B cell (primary cell): ENCODE data around the gene CDH16. TPM values are rescaled to one million over a fixed set of nuclear protein-coding genes. Genes with fewer than 3 reads are reported as not detected.

Experiments
- ATAC-seq: fragments of 200-7000 bp; cut with Tn5 transposase; one replicate; pipeline ENCODE4 v1.10.0; 2021; ENCODE audit warnings: low read depth, mild to moderate bottlenecking, moderate number of reproducible peaks, moderate library complexity
- CTCF ChIA-PET: fragments of 350-600 bp; sonication (Branson Sonifier 250); formaldehyde crosslinking; loops from one replicate; lab custom pipeline; 2021; ENCODE audit warnings: antibody characterized with exemption, inconsistent platforms; lab: Charles Lee
- POLR2A ChIA-PET: fragments of 350-600 bp; sonication (Branson Sonifier 250); formaldehyde crosslinking; loops from one replicate; lab custom pipeline; 2021; ENCODE audit warnings: antibody characterized with exemption; lab: Charles Lee
- DNase-seq: peaks from one replicate; pipeline ENCODE4 v3.0.0; 2013
- H2AFZ ChIP-seq: 2 replicates; pipeline ENCODE4 v1.6.1; 2012; ENCODE audit warnings: mild to moderate bottlenecking, low read depth, low read length; ENCODE audit not compliant: insufficient read depth, poor library complexity, severe bottlenecking
- H3K27ac ChIP-seq, 2 donors: 1 replicate in 1 of 2; 2 replicates in 1 of 2; pipeline ENCODE4 v1.5.1; 2012 to 2013; ENCODE audit warnings: low read length in 2 of 2, mild to moderate bottlenecking in 2 of 2, moderate library complexity in 1 of 2
- H3K27me3 ChIP-seq, 4 experiments: fragments of 200-600 bp in 1 of 4; sonication (generic) in 1 of 4; replicated peaks in 1 of 4; 1 replicate in 2 of 4; 2 replicates in 2 of 4; pipeline versions ENCODE4 v1.6.1 to v1.7.0; 2013 to 2016; ENCODE audit warnings: low read length in 3 of 4, mild to moderate bottlenecking in 2 of 4, mixed read lengths in 1 of 4, moderate library complexity in 1 of 4; ENCODE audit not compliant: insufficient read depth in 4 of 4, control insufficient read depth in 3 of 4; ENCODE audit errors: control extremely low read depth in 1 of 4
- H3K36me3 ChIP-seq, 2 experiments: replicated peaks in 1 of 2; 1 replicate in 1 of 2; 2 replicates in 1 of 2; pipeline versions ENCODE4 v1.6.1 to v1.7.1; 2013; ENCODE audit warnings: low read length in 1 of 2; ENCODE audit not compliant: insufficient read depth in 2 of 2, control insufficient read depth in 1 of 2; ENCODE audit errors: control extremely low read depth in 1 of 2, extremely low read depth in 1 of 2
- H3K4me1 ChIP-seq, 2 donors: fragments of 200-600 bp in 1 of 2; sonication (generic) in 1 of 2; 1 replicate in 1 of 2; 2 replicates in 1 of 2; pipeline versions ENCODE4 v1.5.1 to v1.6.1; 2013 to 2017; ENCODE audit warnings: low read length in 2 of 2; ENCODE audit not compliant: control insufficient read depth in 2 of 2, insufficient read depth in 2 of 2
- H3K4me2 ChIP-seq: replicated peaks from 2 replicates; pipeline ENCODE3; 2012; ENCODE audit warnings: mild to moderate bottlenecking, low read depth, low read length; ENCODE audit not compliant: poor library complexity, severe bottlenecking
- H3K4me3 ChIP-seq, 5 experiments: fragments of 200-600 bp in 1 of 5; sonication (generic) in 1 of 5; 1 replicate in 3 of 5; 2 replicates in 2 of 5; pipeline versions ENCODE4 v1.5.1 to v1.7.0; 2011 to 2016; ENCODE audit warnings: low read length in 4 of 5, mild to moderate bottlenecking in 4 of 5, low read depth in 2 of 5, control low read depth in 1 of 5, moderate library complexity in 1 of 5; ENCODE audit not compliant: insufficient read depth in 1 of 5; ENCODE audit errors: control extremely low read depth in 1 of 5, extremely low read depth in 1 of 5
- H3K79me2 ChIP-seq: fragments of 200-600 bp; sonication (generic); one replicate; pipeline ENCODE4 v1.6.0; 2016; ENCODE audit warnings: low read length; ENCODE audit not compliant: control insufficient read depth, insufficient read depth
- H3K9ac ChIP-seq: fragments of 200-600 bp; sonication (generic); 2 replicates; pipeline ENCODE4 v1.6.1; 2017; ENCODE audit warnings: mild to moderate bottlenecking, low read length, moderate library complexity
- H3K9me3 ChIP-seq, 3 donors: one replicate each; pipeline versions ENCODE4 v1.6.1 to v1.7.1; 2013; ENCODE audit warnings: low read length in 2 of 3; ENCODE audit not compliant: control insufficient read depth in 2 of 3, insufficient read depth in 1 of 3; ENCODE audit errors: control extremely low read depth in 1 of 3
- H4K20me1 ChIP-seq: 2 replicates; pipeline ENCODE4 v1.6.0; 2012; ENCODE audit warnings: mild to moderate bottlenecking, low read length; ENCODE audit not compliant: insufficient read depth, control insufficient read depth, poor library complexity, severe bottlenecking
- H3K27ac Mint-ChIP-seq: one replicate; pipeline ENCODE4 v1.8.0; 2021; ENCODE audit warnings: mixed read lengths
- H3K27me3 Mint-ChIP-seq: one replicate; pipeline ENCODE4 v1.8.0; 2021; ENCODE audit warnings: mixed read lengths
- H3K4me1 Mint-ChIP-seq: one replicate; pipeline ENCODE4 v1.8.0; 2021; ENCODE audit warnings: mixed read lengths
- H3K4me3 Mint-ChIP-seq: one replicate; pipeline ENCODE4 v1.8.0; 2021; ENCODE audit warnings: mixed read lengths
- H3K9me3 Mint-ChIP-seq: one replicate; pipeline ENCODE4 v1.8.0; 2022; ENCODE audit warnings: mixed read lengths; ENCODE audit not compliant: insufficient read depth
- EZH2 ChIP-seq: IDR thresholded peaks from 2 replicates; pipeline ENCODE4 v1.6.1; 2012; ENCODE audit warnings: borderline replicate concordance, low read depth, mild to moderate bottlenecking, moderate library complexity, low read length; ENCODE audit not compliant: insufficient read depth, poor library complexity, severe bottlenecking
- WGBS: methylation state at CpG from one replicate; pipeline ENCODE4 v1.1.5; 2013; ENCODE audit warnings: missing lambda C conversion rate; ENCODE audit not compliant: insufficient coverage; 5-methylcytosine and 5-hydroxymethylcytosine counted together
- intact Hi-C: fragments of 100-400 bp; cut with micrococcal nuclease; formaldehyde crosslinking; loops from one replicate; pipeline ENCODE4 v1.10.0; 2022
- polyA plus RNA-seq: library from polyadenylated mRNA; depleted of rRNA; stranded (reverse); fragments of >200 nt; gene quantifications from 2 replicates; pipeline ENCODE4 v1.2.3, GENCODE V29; 2012
- total RNA-seq, 2 donors: library from RNA; stranded (reverse); fragments of 120-200 nt in 1 of 2; gene quantifications; 1 replicate in 1 of 2; 2 replicates in 1 of 2; pipeline versions ENCODE4 v1.2.3 to v1.2.4, GENCODE V29; 2013 to 2022
- TF ChIP-seq, protein P1 (sequence below): fragments of 200-600 bp; IDR thresholded peaks from one replicate; pipeline ENCODE4 v1.8.0; 2022; ENCODE audit warnings: antibody characterized with exemption, mild to moderate bottlenecking

The CDH16 gene
- total and polyA plus RNA-seq, 2 donors (not counting 1 experiment from before 2014, with no cell fraction given), result not detected

DNA sequence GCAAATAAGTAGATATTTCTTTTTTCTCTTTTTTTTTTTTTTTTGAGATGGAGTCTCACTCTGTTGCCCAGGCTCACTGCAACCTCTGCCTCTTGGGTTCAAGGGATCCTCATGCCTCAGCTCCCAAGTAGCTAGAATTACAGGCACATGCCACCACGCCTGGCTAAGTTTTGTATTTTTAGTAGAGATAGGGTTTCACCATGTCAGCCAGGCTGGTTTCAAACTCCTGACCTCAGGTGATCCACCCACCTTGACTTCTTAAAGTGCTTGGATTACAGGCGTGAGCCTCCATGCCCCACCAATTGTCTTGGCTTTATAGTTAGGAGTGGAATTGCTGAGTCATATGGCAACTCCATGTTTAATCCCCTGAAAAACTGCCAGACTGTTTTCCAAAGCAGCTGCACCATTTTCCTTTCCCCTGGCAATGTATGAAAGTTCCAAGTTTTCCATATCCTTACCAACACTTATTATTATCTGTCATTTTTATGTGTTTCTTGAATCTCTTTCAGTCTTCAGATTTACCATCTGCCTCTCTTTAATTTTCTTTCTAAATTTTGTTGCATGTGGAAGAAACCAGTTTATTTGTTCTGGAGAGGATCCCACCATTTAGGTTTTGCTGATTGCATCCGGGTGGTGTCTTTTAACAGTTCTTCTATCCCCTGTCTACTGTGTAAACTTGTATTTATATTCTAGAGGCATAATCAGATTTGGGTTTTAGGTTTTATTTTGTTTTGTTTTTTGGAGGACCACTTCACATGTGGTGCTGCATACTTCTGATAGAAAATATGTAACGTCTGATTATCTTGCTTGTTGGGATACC lies 32.5 kb upstream of the CDH16 start:
- Histone ChIP-seq H3K36me3 (no peaks in the 10 kb centered on the region), H3K4me2 (no peak overlapping the region), H3K9ac (no peak overlapping the region), H4K20me1 (no peaks in the 10 kb centered on the region), H3K79me2 (no peaks in the 10 kb centered on the region), H3K27ac (no peak overlapping the region), H3K4me3 (no peak overlapping the region), H3K27me3 (peaks cover 0 to 39% (median 22%) of the 10 kb centered on the region in 4 experiments), H3K4me1 (peaks cover 15 to 26% of the 10 kb centered on the region in 2 donors), H2AFZ (no peak overlapping the region), H3K9me3 (peaks cover 0 to 12% (median 0%) of the 10 kb centered on the region in 3 donors)
- ChIA-PET POLR2A (no interaction called here), CTCF (interaction anchor here (1.5 to 3.3 kb wide), 2 partner anchors 11 to 204 kb away, joined by 4 to 13 read pairs; no protein-coding TSS in a partner anchor)
- Mint-ChIP-seq H3K4me3 (no peak overlapping the region), H3K9me3 (no peaks in the 10 kb centered on the region), H3K27ac (no peak overlapping the region), H3K27me3 (peaks cover 59% of the 10 kb centered on the region), H3K4me1 (peaks cover 18% of the 10 kb centered on the region)
- WGBS, result 92% methylated on average over 2 of the region's 4 CpGs
- intact Hi-C loops, result no loop called here
- ATAC-seq (no peak), DNase-seq (no peak)
- TF ChIP-seq, protein P1, sequence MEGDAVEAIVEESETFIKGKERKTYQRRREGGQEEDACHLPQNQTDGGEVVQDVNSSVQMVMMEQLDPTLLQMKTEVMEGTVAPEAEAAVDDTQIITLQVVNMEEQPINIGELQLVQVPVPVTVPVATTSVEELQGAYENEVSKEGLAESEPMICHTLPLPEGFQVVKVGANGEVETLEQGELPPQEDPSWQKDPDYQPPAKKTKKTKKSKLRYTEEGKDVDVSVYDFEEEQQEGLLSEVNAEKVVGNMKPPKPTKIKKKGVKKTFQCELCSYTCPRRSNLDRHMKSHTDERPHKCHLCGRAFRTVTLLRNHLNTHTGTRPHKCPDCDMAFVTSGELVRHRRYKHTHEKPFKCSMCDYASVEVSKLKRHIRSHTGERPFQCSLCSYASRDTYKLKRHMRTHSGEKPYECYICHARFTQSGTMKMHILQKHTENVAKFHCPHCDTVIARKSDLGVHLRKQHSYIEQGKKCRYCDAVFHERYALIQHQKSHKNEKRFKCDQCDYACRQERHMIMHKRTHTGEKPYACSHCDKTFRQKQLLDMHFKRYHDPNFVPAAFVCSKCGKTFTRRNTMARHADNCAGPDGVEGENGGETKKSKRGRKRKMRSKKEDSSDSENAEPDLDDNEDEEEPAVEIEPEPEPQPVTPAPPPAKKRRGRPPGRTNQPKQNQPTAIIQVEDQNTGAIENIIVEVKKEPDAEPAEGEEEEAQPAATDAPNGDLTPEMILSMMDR, result no peak
- no peak for TF ChIP-seq EZH2

DNA sequence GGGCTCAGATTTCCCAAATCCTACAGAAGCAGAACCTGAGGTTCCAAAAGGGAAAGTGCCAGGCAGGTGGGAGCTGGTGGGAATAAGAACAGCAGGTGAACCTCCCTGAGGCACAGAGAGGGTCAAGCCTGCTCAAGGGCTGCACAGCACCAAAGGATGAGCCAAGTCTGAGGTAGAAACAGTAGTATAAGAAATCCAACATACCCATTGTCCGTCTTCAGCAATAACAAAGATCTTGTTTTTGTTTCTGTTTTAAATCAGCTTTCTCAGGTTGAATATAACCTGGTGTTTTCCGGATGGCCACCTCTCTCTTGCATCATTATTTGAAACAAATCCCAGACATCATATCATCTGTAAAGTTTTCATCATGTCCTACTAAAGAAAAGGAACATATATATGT lies 31.8 kb upstream of the CDH16 start:
- H4K20me1 ChIP-seq, result no peaks in the 10 kb centered on the region
- no peaks in the 10 kb centered on the region for H3K36me3 ChIP-seq
- peaks cover 18% of the 10 kb centered on the region for H3K4me1 Mint-ChIP-seq
- no peaks in the 10 kb centered on the region for H3K79me2 ChIP-seq
- CTCF ChIA-PET, result interaction anchor here (1.2 to 3.3 kb wide), 2 partner anchors 56 to 205 kb away, joined by 4 to 13 read pairs; no protein-coding TSS in a partner anchor
- H2AFZ ChIP-seq, result no peak overlapping the region
- H3K4me1 ChIP-seq, result peaks cover 15 to 26% of the 10 kb centered on the region in 2 donors
- no peaks in the 10 kb centered on the region for H3K9me3 Mint-ChIP-seq
- no peak for TF ChIP-seq EZH2
- TF ChIP-seq, protein P1, result no peak
- peaks cover 56% of the 10 kb centered on the region for H3K27me3 Mint-ChIP-seq
- no peak overlapping the region for H3K27ac ChIP-seq
- H3K4me2 ChIP-seq, result no peak overlapping the region
- POLR2A ChIA-PET, result no interaction called here
- intact Hi-C loops, result no loop called here
- no peak overlapping the region for H3K4me3 Mint-ChIP-seq
- ATAC-seq (no peak), DNase-seq (no peak)
- H3K27ac Mint-ChIP-seq, result no peak overlapping the region
- no CpG with 5 or more reads among the region's 2 CpGs for WGBS
- H3K27me3 ChIP-seq, result peaks cover 0 to 39% (median 22%) of the 10 kb centered on the region in 4 experiments
- H3K9me3 ChIP-seq, result peaks cover 0 to 12% (median 0%) of the 10 kb centered on the region in 3 donors
- no peak overlapping the region for H3K9ac ChIP-seq
- no peak overlapping the region for H3K4me3 ChIP-seq
